Measurements from ENCODE around the gene KCNK18. TPM values are rescaled to one million over a fixed set of nuclear protein-coding genes. Genes with fewer than 3 reads are reported as not detected.

The KCNK18 gene
- total RNA-seq, 4 donors from 2014 or later = not detected

DNA sequence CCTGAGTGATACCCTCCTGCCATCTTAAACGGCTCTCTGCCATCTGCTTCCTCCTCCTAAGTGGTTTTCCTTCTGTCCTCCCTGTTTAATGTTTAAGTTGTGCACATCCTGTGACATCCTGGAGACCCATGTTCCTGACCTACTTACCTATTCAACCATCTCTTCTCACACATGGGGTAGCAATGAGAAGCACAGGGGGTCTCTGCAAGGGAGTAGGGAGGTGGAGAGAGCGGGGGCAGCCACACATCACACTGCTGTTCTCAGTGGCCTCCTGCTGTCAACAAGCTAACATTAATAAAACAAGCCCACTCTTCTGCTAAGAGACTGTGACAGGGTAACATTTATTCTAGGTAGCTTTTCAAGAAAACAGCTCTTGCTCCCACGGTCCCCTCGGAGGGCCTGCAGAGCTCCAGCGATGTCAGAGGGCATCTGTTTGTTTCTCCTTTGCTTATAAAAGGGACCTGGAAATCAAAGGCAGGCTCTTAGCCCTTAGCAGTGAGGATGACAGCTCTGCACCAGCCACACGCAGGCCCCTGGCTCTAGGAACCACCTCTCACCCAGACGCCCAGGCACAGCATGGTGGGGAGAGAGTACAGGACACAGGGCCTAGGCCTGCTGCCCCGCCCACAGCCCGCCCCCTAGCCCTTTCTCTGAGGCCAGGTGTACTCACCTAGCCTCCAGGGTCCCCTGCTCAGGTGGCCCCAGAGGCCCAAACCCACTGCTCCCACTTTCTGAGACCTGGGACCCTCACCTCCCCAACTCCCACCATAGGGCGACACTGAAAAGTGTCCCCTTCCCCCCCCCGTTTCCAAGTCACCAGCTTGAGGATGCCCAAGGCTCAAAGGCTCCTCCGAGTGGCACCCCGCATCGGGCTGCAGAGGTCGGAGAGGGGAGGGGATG, 42.7 kb downstream of the KCNK18 start:
- 59% methylated on average over 13 of the region's 15 CpGs for WGBS
- intact Hi-C loops (cut with DNase I) = no loop called here
- no peaks in the 10 kb centered on the region for H3K9me3 ChIP-seq
- peaks cover 0 to 66% (median 14%) of the 10 kb centered on the region in 4 donors for H3K27me3 ChIP-seq
- no peak for DNase-seq (ENCODE audit: extremely low spot score)
- H3K36me3 ChIP-seq = no peaks in the 10 kb centered on the region
- H3K4me1 ChIP-seq = peaks cover 4 to 16% (median 13%) of the 10 kb centered on the region in 4 donors
- TF ChIP-seq EP300 (IDR thresholded peaks at IDR 0.05) (no peak), POLR2AphosphoS5 (IDR thresholded peaks at IDR 0.05) (no peak), POLR2A (IDR thresholded peaks at IDR 0.05; ENCODE audit: low read depth) (no peak)
- TF ChIP-seq, protein P1, sequence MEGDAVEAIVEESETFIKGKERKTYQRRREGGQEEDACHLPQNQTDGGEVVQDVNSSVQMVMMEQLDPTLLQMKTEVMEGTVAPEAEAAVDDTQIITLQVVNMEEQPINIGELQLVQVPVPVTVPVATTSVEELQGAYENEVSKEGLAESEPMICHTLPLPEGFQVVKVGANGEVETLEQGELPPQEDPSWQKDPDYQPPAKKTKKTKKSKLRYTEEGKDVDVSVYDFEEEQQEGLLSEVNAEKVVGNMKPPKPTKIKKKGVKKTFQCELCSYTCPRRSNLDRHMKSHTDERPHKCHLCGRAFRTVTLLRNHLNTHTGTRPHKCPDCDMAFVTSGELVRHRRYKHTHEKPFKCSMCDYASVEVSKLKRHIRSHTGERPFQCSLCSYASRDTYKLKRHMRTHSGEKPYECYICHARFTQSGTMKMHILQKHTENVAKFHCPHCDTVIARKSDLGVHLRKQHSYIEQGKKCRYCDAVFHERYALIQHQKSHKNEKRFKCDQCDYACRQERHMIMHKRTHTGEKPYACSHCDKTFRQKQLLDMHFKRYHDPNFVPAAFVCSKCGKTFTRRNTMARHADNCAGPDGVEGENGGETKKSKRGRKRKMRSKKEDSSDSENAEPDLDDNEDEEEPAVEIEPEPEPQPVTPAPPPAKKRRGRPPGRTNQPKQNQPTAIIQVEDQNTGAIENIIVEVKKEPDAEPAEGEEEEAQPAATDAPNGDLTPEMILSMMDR (IDR thresholded peaks at IDR 0.05) = no peak
- H3K4me3 ChIP-seq = no peak overlapping the region
- no peak overlapping the region for H3K27ac ChIP-seq (replicated peaks in 1 of 4)

DNA sequence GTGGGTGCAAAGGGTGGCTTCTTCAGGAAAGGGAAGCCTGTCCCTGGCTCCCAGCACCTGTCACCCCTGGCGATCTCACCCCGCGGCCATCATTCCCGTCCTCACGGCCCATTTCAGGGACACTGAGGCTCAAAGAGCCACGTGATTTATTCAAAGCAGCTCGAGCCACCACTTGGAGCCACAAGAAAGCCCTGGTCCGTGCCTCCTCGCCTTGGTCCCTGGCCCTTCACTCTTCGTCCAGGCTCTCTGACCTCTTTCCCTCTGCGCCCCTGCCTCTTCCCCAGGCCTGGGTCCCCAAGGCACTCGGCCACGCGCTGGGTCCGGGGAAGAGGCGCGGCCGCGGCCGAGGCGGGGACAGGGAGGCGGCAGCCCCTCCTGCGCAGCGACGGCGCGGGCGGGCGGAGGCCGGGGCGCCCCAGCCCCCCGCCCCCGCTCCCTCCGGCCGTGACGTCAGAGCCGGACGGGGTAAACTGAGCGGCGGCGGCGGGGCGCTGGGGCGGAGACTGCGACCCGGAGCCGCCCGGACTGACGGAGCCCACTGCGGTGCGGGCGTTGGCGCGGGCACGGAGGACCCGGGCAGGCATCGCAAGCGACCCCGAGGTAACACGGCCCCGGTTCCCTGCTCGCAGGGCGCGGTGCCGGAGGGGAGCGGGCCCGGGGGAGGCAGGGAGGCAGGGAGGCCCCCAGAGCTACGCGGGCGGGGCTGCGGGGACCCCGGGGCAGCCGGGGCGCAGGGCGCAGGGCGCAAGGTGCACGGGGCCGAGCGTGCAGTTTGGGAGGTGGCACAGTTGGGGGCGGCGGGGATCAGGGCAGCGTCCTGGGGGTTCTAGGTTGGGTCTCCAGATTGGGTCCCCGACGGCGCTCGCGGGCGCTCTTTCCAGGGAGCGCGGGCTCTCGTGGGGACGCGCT, 43.6 kb downstream of the KCNK18 start, which contains the start of gene SLC18A2:
TSS of gene SLC18A2 (plus strand) at position 494 of the 909 bp plus-strand sequence. CDS start 580 bp downstream, outside the sequence.
- no peak for DNase-seq (ENCODE audit: extremely low spot score)
- Histone ChIP-seq H3K36me3 (no peaks in the 10 kb centered on the region), H3K4me3 (peak within 1 kb of the TSS; percentile 31 to 35 (median 32)), H3K9me3 (no peaks in the 10 kb centered on the region), H3K4me1 (peaks cover 4 to 16% (median 13%) of the 10 kb centered on the region in 4 donors), H3K27ac (replicated peaks in 1 of 4) (no peak within 1 kb of the TSS), H3K27me3 (peaks cover 0 to 71% (median 14%) of the 10 kb centered on the region in 4 donors)
- WGBS = 23% methylated on average over 13 of the region's 93 CpGs
- intact Hi-C loops (cut with DNase I) = no loop called here
- no peak for TF ChIP-seq POLR2A (IDR thresholded peaks at IDR 0.05; ENCODE audit: low read depth)
- TF ChIP-seq EP300 (IDR thresholded peaks at IDR 0.05) = no peak
- no peak for TF ChIP-seq POLR2AphosphoS5 (IDR thresholded peaks at IDR 0.05)
- TF ChIP-seq, protein P1 (IDR thresholded peaks at IDR 0.05) = no peak

DNA sequence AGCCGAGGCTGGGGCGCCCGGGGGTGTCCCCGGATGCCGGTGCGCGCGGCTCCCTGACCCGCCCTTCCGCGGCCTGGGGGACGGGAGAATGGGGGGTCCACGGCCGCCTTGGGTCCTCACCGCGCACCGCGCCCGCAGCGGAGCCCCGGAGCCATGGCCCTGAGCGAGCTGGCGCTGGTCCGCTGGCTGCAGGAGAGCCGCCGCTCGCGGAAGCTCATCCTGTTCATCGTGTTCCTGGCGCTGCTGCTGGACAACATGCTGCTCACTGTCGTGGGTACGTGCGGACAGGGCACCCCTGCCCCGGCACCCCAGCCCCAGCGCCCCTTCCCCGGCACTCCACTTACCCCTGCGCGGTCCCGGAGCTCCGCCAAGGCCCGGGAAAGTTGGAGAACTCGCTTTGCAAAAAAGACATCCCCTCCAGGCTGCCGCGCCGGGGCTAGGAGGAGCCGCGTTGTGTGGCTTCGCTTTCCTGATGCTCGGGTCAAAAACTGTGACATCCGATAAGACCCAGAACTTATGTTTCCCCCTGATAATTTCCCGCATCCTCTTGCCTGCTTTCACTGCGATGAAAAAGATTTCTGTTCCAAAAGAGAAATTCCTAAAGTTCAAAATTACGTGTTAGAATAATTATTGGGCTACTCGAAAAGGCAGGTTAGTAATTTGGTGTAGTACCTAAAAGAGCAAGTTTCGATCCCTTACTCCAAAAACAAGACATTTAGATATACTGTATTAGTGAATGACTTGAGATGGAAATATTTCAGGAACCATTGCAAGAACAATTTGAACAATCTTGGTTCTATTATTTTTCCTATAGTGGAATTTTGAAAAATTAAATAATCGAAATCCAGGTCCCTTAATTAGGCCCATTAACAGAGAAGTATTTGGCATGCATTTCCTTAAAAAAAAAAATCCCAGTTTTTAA, 44.5 kb downstream of the KCNK18 start:
- intact Hi-C loops (cut with DNase I) = no loop called here
- Histone ChIP-seq H3K4me3 (peak overlapping the region; percentile 31 to 35 (median 32)), H3K27ac (replicated peaks in 1 of 4) (no peak overlapping the region), H3K36me3 (no peaks in the 10 kb centered on the region), H3K27me3 (peaks cover 0 to 68% (median 14%) of the 10 kb centered on the region in 4 donors), H3K9me3 (no peaks in the 10 kb centered on the region), H3K4me1 (peaks cover 4 to 16% (median 13%) of the 10 kb centered on the region in 4 donors)
- TF ChIP-seq POLR2A (IDR thresholded peaks at IDR 0.05; ENCODE audit: low read depth) (no peak), EP300 (IDR thresholded peaks at IDR 0.05) (no peak), POLR2AphosphoS5 (IDR thresholded peaks at IDR 0.05) (no peak)
- TF ChIP-seq, protein P1 (IDR thresholded peaks at IDR 0.05) = no peak
- DNase-seq (ENCODE audit: extremely low spot score) = no peak
- WGBS = 21% methylated on average over 17 of the region's 56 CpGs

DNA sequence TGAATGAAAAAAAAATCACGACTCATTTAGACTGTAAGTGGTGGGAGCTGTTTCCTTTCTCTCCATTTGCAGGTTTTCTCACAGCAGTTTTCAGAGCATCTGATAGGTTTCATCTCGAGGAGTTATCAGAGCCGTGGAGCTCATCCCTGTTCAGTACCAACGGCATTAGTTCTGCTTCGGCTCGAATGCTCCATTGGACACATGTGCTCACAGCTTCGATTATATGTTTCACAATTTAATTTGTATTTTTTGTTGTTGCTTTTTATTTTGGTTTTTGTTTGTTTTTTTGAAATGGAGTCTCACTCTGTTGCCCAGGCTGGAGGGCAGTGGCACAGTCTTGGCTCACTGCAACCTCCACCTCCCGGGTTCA, 45.2 kb downstream of the KCNK18 start:
- Histone ChIP-seq H3K9me3 (no peaks in the 10 kb centered on the region), H3K27me3 (peaks cover 0 to 68% (median 14%) of the 10 kb centered on the region in 4 donors), H3K4me3 (no peak overlapping the region), H3K4me1 (peaks cover 4 to 16% (median 13%) of the 10 kb centered on the region in 4 donors), H3K36me3 (no peaks in the 10 kb centered on the region), H3K27ac (replicated peaks in 1 of 4) (no peak overlapping the region)
- no peak for DNase-seq (ENCODE audit: extremely low spot score)
- intact Hi-C loops (cut with DNase I) = no loop called here
- 86% methylated on average over 8 of the region's 8 CpGs for WGBS
- TF ChIP-seq POLR2AphosphoS5 (IDR thresholded peaks at IDR 0.05) (no peak), EP300 (IDR thresholded peaks at IDR 0.05) (no peak), POLR2A (IDR thresholded peaks at IDR 0.05; ENCODE audit: low read depth) (no peak)
- TF ChIP-seq, protein P1 (IDR thresholded peaks at IDR 0.05) = no peak
